Stimulated activated naive CD8-positive, alpha-beta T cell treated with anti-CD3 and anti-CD28 coated beads, Interleukin-15, Interleukin-2, amounts not matched to agents 100 ng/mL and 50 ng/mL, for 24 hours (primary cell): Measurements from ENCODE around the gene INTS6L.

Source experiments
- H3K27ac Mint-ChIP-seq: one replicate; pipeline ENCODE4 v1.8.0; 2021; ENCODE audit warnings: mild to moderate bottlenecking, mixed read lengths
- H3K27me3 Mint-ChIP-seq: one replicate; pipeline ENCODE4 v1.8.0; 2021; ENCODE audit warnings: mixed read lengths
- H3K36me3 Mint-ChIP-seq: one replicate; pipeline ENCODE4 v1.8.0; 2021; ENCODE audit warnings: low read depth, mixed read lengths
- H3K4me1 Mint-ChIP-seq: one replicate; pipeline ENCODE4 v1.8.0; 2021; ENCODE audit warnings: low read depth, mixed read lengths
- H3K4me3 Mint-ChIP-seq: one replicate; pipeline ENCODE4 v1.8.0; 2021; ENCODE audit warnings: mild to moderate bottlenecking, mixed read lengths
- H3K9me3 Mint-ChIP-seq: one replicate; pipeline ENCODE4 v1.8.0; 2021; ENCODE audit warnings: mixed read lengths

Gene INTS6L

GRCh38 chrX:135516376-135516775 lies 4.1 kb upstream of the INTS6L start:
- Mint-ChIP-seq H3K36me3 (peaks cover 4% of the 10 kb centered on the region), H3K4me3 (no peak overlapping the region), H3K27ac (no peak overlapping the region), H3K4me1 (peaks cover 15% of the 10 kb centered on the region), H3K9me3 (no peaks in the 10 kb centered on the region), H3K27me3 (no peaks in the 10 kb centered on the region)

- Mint-ChIP-seq H3K27ac (no peak overlapping the region), H3K4me1 (peaks cover 26% of the 10 kb centered on the region), H3K27me3 (no peaks in the 10 kb centered on the region), H3K36me3 (peaks cover 10% of the 10 kb centered on the region), H3K4me3 (no peak overlapping the region), H3K9me3 (no peaks in the 10 kb centered on the region)
Observed at GRCh38 chrX:135518161-135518560, 2.3 kb upstream of the INTS6L start.

GRCh38 chrX:135520022-135520552 lies 373 bp upstream of the INTS6L start:
- H3K4me1 Mint-ChIP-seq, result peaks cover 44% of the 10 kb centered on the region
- no peaks in the 10 kb centered on the region for H3K9me3 Mint-ChIP-seq
- peak overlapping the region; percentile 98 for H3K27ac Mint-ChIP-seq
- peak overlapping the region; percentile 98 for H3K4me3 Mint-ChIP-seq
- H3K36me3 Mint-ChIP-seq, result peaks cover 25% of the 10 kb centered on the region
- no peaks in the 10 kb centered on the region for H3K27me3 Mint-ChIP-seq

GRCh38 chrX:135521405-135522131 lies 1.1 kb downstream of the INTS6L start:
- Mint-ChIP-seq H3K27ac (peak overlapping the region; percentile 97), H3K9me3 (no peaks in the 10 kb centered on the region), H3K36me3 (peaks cover 33% of the 10 kb centered on the region), H3K4me1 (peaks cover 58% of the 10 kb centered on the region), H3K4me3 (peak overlapping the region; percentile 98), H3K27me3 (no peaks in the 10 kb centered on the region)

- H3K4me3 Mint-ChIP-seq, result peak overlapping the region; percentile 94
- H3K9me3 Mint-ChIP-seq, result no peaks in the 10 kb centered on the region
- H3K27me3 Mint-ChIP-seq, result no peaks in the 10 kb centered on the region
- peaks cover 37% of the 10 kb centered on the region for H3K36me3 Mint-ChIP-seq
- H3K27ac Mint-ChIP-seq, result peak overlapping the region; percentile 97
- peaks cover 61% of the 10 kb centered on the region for H3K4me1 Mint-ChIP-seq
Observed at GRCh38 chrX:135522132-135522530, 1.7 kb downstream of the INTS6L start.

- Mint-ChIP-seq H3K9me3 (no peaks in the 10 kb centered on the region), H3K4me1 (peaks cover 69% of the 10 kb centered on the region), H3K36me3 (peaks cover 43% of the 10 kb centered on the region), H3K27me3 (no peaks in the 10 kb centered on the region), H3K4me3 (peak overlapping the region; percentile 94), H3K27ac (peak overlapping the region; percentile 97)
Observed at GRCh38 chrX:135522878-135523693, 2.6 kb downstream of the INTS6L start.

GRCh38 chrX:135528254-135528653 lies 7.8 kb downstream of the INTS6L start:
- no peaks in the 10 kb centered on the region for H3K27me3 Mint-ChIP-seq
- H3K4me1 Mint-ChIP-seq, result peaks cover 60% of the 10 kb centered on the region
- no peaks in the 10 kb centered on the region for H3K9me3 Mint-ChIP-seq
- H3K4me3 Mint-ChIP-seq, result no peak overlapping the region
- no peak overlapping the region for H3K27ac Mint-ChIP-seq
- peaks cover 44% of the 10 kb centered on the region for H3K36me3 Mint-ChIP-seq

- Mint-ChIP-seq H3K4me1 (peaks cover 59% of the 10 kb centered on the region), H3K36me3 (peaks cover 43% of the 10 kb centered on the region), H3K9me3 (no peaks in the 10 kb centered on the region), H3K27me3 (no peaks in the 10 kb centered on the region), H3K27ac (no peak overlapping the region), H3K4me3 (no peak overlapping the region)
Observed at GRCh38 chrX:135528756-135529155, 8.3 kb downstream of the INTS6L start.

- Mint-ChIP-seq H3K9me3 (no peaks in the 10 kb centered on the region), H3K27ac (no peak overlapping the region), H3K36me3 (peaks cover 36% of the 10 kb centered on the region), H3K27me3 (no peaks in the 10 kb centered on the region), H3K4me1 (peaks cover 55% of the 10 kb centered on the region), H3K4me3 (no peak overlapping the region)
Observed at GRCh38 chrX:135530097-135530496, 9.6 kb downstream of the INTS6L start.

- Mint-ChIP-seq H3K4me3 (no peak overlapping the region), H3K4me1 (peaks cover 53% of the 10 kb centered on the region), H3K9me3 (no peaks in the 10 kb centered on the region), H3K27me3 (no peaks in the 10 kb centered on the region), H3K36me3 (peaks cover 38% of the 10 kb centered on the region), H3K27ac (peak overlapping the region; percentile 51)
Observed at GRCh38 chrX:135531813-135532212, 11.4 kb downstream of the INTS6L start.

GRCh38 chrX:135535077-135535940 lies 14.8 kb downstream of the INTS6L start:
- H3K27ac Mint-ChIP-seq, result no peak overlapping the region

GRCh38 chrX:135536877-135537276 lies 16.4 kb downstream of the INTS6L start:
- Mint-ChIP-seq H3K27ac (peak overlapping the region; percentile 74), H3K9me3 (no peaks in the 10 kb centered on the region), H3K36me3 (peaks cover 28% of the 10 kb centered on the region), H3K4me3 (no peak overlapping the region), H3K27me3 (no peaks in the 10 kb centered on the region), H3K4me1 (peaks cover 48% of the 10 kb centered on the region)

More at GRCh38 chrX:135535077-135535940, 14.8 kb downstream of the INTS6L start:
- H3K27me3 Mint-ChIP-seq, result no peaks in the 10 kb centered on the region
- no peak overlapping the region for H3K4me3 Mint-ChIP-seq
- no peaks in the 10 kb centered on the region for H3K9me3 Mint-ChIP-seq
- H3K4me1 Mint-ChIP-seq, result peaks cover 62% of the 10 kb centered on the region
- peaks cover 38% of the 10 kb centered on the region for H3K36me3 Mint-ChIP-seq

GRCh38 chrX:135541351-135541750 lies 20.9 kb downstream of the INTS6L start:
- H3K27me3 Mint-ChIP-seq, result no peaks in the 10 kb centered on the region
- no peak overlapping the region for H3K27ac Mint-ChIP-seq
- peaks cover 26% of the 10 kb centered on the region for H3K36me3 Mint-ChIP-seq
- no peaks in the 10 kb centered on the region for H3K9me3 Mint-ChIP-seq
- no peak overlapping the region for H3K4me3 Mint-ChIP-seq
- peaks cover 45% of the 10 kb centered on the region for H3K4me1 Mint-ChIP-seq

GRCh38 chrX:135543172-135543571 lies 22.7 kb downstream of the INTS6L start:
- Mint-ChIP-seq H3K36me3 (peaks cover 16% of the 10 kb centered on the region), H3K9me3 (no peaks in the 10 kb centered on the region), H3K4me3 (no peak overlapping the region), H3K27me3 (no peaks in the 10 kb centered on the region), H3K4me1 (peaks cover 29% of the 10 kb centered on the region), H3K27ac (peak overlapping the region; percentile 64)
